Astrocyte (in vitro differentiated cells and primary cell): Measurements from ENCODE around the gene GOLGA5. TPM values are rescaled to one million over a fixed set of nuclear protein-coding genes. Genes with fewer than 3 reads are reported as not detected.

ENCODE experiments used
- DNase-seq: peaks from one replicate; pipeline ENCODE4 v3.0.0-alpha.2; 2010; ENCODE audit warnings: low read depth
- FAIRE-seq: peaks from 2 replicates; lab custom pipeline; 2011; peaks lifted over from hg19 to GRCh38; lab: Jason Lieb, UNC
- H2AFZ ChIP-seq: 2 replicates; pipeline ENCODE4 v1.6.0; 2012; ENCODE audit warnings: low read depth, low read length, inconsistent platforms
- H3K27ac ChIP-seq: 2 replicates; pipeline ENCODE4 v1.5.1; 2011; ENCODE audit warnings: low read depth, low read length, inconsistent platforms
- H3K27me3 ChIP-seq: 2 replicates; pipeline ENCODE4 v1.6.0; 2011; ENCODE audit warnings: low read length, inconsistent platforms; ENCODE audit not compliant: insufficient read depth
- H3K36me3 ChIP-seq: 2 replicates; pipeline ENCODE4 v1.5.1; 2011; ENCODE audit warnings: low read length, inconsistent platforms; ENCODE audit not compliant: insufficient read depth
- H3K4me1 ChIP-seq: 2 replicates; pipeline ENCODE4 v1.5.1; 2011; ENCODE audit warnings: low read length, inconsistent platforms; ENCODE audit not compliant: insufficient read depth
- H3K4me2 ChIP-seq: 2 replicates; pipeline ENCODE4 v1.6.0; 2012; ENCODE audit warnings: low read length, inconsistent platforms
- H3K4me3 ChIP-seq: 2 replicates; pipeline ENCODE4 v1.5.1; 2011; ENCODE audit warnings: low read depth, mild to moderate bottlenecking, low read length, inconsistent platforms; ENCODE audit not compliant: insufficient read depth
- H3K79me2 ChIP-seq: 2 replicates; pipeline ENCODE4 v1.6.0; 2012; ENCODE audit warnings: mild to moderate bottlenecking, low read length, inconsistent platforms; ENCODE audit not compliant: insufficient read depth
- H3K9ac ChIP-seq: 2 replicates; pipeline ENCODE4 v1.6.0; 2012; ENCODE audit warnings: mild to moderate bottlenecking, low read length, inconsistent platforms
- H3K9me3 ChIP-seq: 2 replicates; pipeline ENCODE4 v1.5.1; 2012; ENCODE audit warnings: low read depth, mild to moderate bottlenecking, low read length, inconsistent platforms; ENCODE audit not compliant: insufficient read depth
- H4K20me1 ChIP-seq: 2 replicates; pipeline ENCODE4 v1.6.0; 2012; ENCODE audit warnings: low read length, inconsistent platforms; ENCODE audit not compliant: insufficient read depth
- H3K27ac Mint-ChIP-seq: one replicate; pipeline ENCODE4 v1.8.0; 2021; ENCODE audit warnings: mild to moderate bottlenecking, mixed read lengths; ENCODE audit not compliant: unreplicated experiment
- H3K27me3 Mint-ChIP-seq: one replicate; pipeline ENCODE4 v1.8.0; 2021; ENCODE audit warnings: low read depth, mixed read lengths; ENCODE audit not compliant: unreplicated experiment
- H3K36me3 Mint-ChIP-seq: one replicate; pipeline ENCODE4 v1.8.0; 2021; ENCODE audit warnings: low read depth, mixed read lengths; ENCODE audit not compliant: unreplicated experiment
- H3K4me1 Mint-ChIP-seq: one replicate; pipeline ENCODE4 v1.8.0; 2021; ENCODE audit warnings: low read depth, mixed read lengths; ENCODE audit not compliant: unreplicated experiment
- H3K4me3 Mint-ChIP-seq: one replicate; pipeline ENCODE4 v1.8.0; 2021; ENCODE audit warnings: mild to moderate bottlenecking, moderate library complexity, mixed read lengths; ENCODE audit not compliant: unreplicated experiment
- H3K9me3 Mint-ChIP-seq: one replicate; pipeline ENCODE4 v1.8.0; 2021; ENCODE audit warnings: mild to moderate bottlenecking, mixed read lengths; ENCODE audit not compliant: unreplicated experiment
- CTCF ChIP-seq: IDR thresholded peaks from 2 replicates; pipeline ENCODE4 v1.5.1; 2011; ENCODE audit warnings: low read depth, mild to moderate bottlenecking, inconsistent platforms, low read length, moderate library complexity; ENCODE audit not compliant: insufficient read depth
- EZH2 ChIP-seq: IDR thresholded peaks from 2 replicates; pipeline ENCODE4 v1.6.1; 2012; ENCODE audit warnings: mild to moderate bottlenecking, low read length, inconsistent platforms; ENCODE audit not compliant: insufficient read depth
- total RNA-seq: library from RNA; stranded (reverse); gene quantifications from 2 replicates; pipeline ENCODE4 v1.2.1, GENCODE V29; 2021

The GOLGA5 gene
- total RNA-seq, 1 donor from 2014 or later = 43.1 TPM

- TF ChIP-seq EZH2 (no peak), CTCF (no peak)
- no peak overlapping the region for H3K9ac ChIP-seq
- no peak overlapping the region for H3K27ac Mint-ChIP-seq
- no peak overlapping the region for H2AFZ ChIP-seq
- H3K36me3 ChIP-seq = no peaks in the 10 kb centered on the region
- H3K4me3 Mint-ChIP-seq = no peak overlapping the region
- H3K27ac ChIP-seq = no peak overlapping the region
- H3K27me3 ChIP-seq = peaks cover 8% of the 10 kb centered on the region
- no peak for FAIRE-seq
- no peaks in the 10 kb centered on the region for H3K79me2 ChIP-seq
- no peak overlapping the region for H3K4me3 ChIP-seq
- H3K27me3 Mint-ChIP-seq = peaks cover 6% of the 10 kb centered on the region
- peaks cover 2% of the 10 kb centered on the region for H3K36me3 Mint-ChIP-seq
- H3K9me3 Mint-ChIP-seq = peaks cover 7% of the 10 kb centered on the region
- peaks cover 9% of the 10 kb centered on the region for H3K4me1 Mint-ChIP-seq
- no peak for DNase-seq
- no peaks in the 10 kb centered on the region for H4K20me1 ChIP-seq
- H3K9me3 ChIP-seq = no peaks in the 10 kb centered on the region
- no peak overlapping the region for H3K4me2 ChIP-seq
- no peaks in the 10 kb centered on the region for H3K4me1 ChIP-seq
These were observed 39.1 kb upstream of the GOLGA5 start for GRCh38 chr14:92754966-92755365.

GRCh38 chr14:92755495-92755894 is 38.6 kb upstream of the GOLGA5 start:
- Mint-ChIP-seq H3K4me3 (no peak overlapping the region), H3K27ac (peak overlapping the region; percentile 23), H3K27me3 (peaks cover 6% of the 10 kb centered on the region), H3K4me1 (peaks cover 15% of the 10 kb centered on the region), H3K9me3 (peaks cover 7% of the 10 kb centered on the region), H3K36me3 (peaks cover 2% of the 10 kb centered on the region)
- Histone ChIP-seq H3K4me1 (no peaks in the 10 kb centered on the region), H3K27me3 (peaks cover 8% of the 10 kb centered on the region), H4K20me1 (no peaks in the 10 kb centered on the region), H2AFZ (no peak overlapping the region), H3K4me3 (no peak overlapping the region), H3K79me2 (no peaks in the 10 kb centered on the region), H3K9me3 (no peaks in the 10 kb centered on the region), H3K9ac (no peak overlapping the region), H3K27ac (no peak overlapping the region), H3K4me2 (no peak overlapping the region), H3K36me3 (no peaks in the 10 kb centered on the region)
- FAIRE-seq (no peak), DNase-seq (no peak)
- TF ChIP-seq CTCF = no peak
- no peak for TF ChIP-seq EZH2

GRCh38 chr14:92756446-92756845 is 37.7 kb upstream of the GOLGA5 start:
- Mint-ChIP-seq H3K27ac (no peak overlapping the region), H3K9me3 (peaks cover 7% of the 10 kb centered on the region), H3K27me3 (peaks cover 2% of the 10 kb centered on the region), H3K4me1 (peaks cover 20% of the 10 kb centered on the region), H3K36me3 (no peaks in the 10 kb centered on the region), H3K4me3 (no peak overlapping the region)
- H3K27me3 ChIP-seq = peaks cover 5% of the 10 kb centered on the region
- H3K27ac ChIP-seq = no peak overlapping the region
- H3K4me3 ChIP-seq = no peak overlapping the region
- H3K4me1 ChIP-seq = no peaks in the 10 kb centered on the region
- H3K36me3 ChIP-seq = no peaks in the 10 kb centered on the region
- no peaks in the 10 kb centered on the region for H3K9me3 ChIP-seq
- FAIRE-seq = no peak
- H3K9ac ChIP-seq = no peak overlapping the region
- TF ChIP-seq CTCF = no peak
- no peak for TF ChIP-seq EZH2
- no peaks in the 10 kb centered on the region for H3K79me2 ChIP-seq
- H3K4me2 ChIP-seq = no peak overlapping the region
- H4K20me1 ChIP-seq = no peaks in the 10 kb centered on the region
- DNase-seq = no peak
- H2AFZ ChIP-seq = no peak overlapping the region
